B cell (primary cell): ENCODE data around the gene ZNF638.
"Not testable (repeated sequence)": the region's sequence is repeated elsewhere in the genome, so short reads cannot be mapped to it uniquely, and the experiment has no call there.

Source experiments
- CTCF ChIP-seq: fragments of 200-600 bp; IDR thresholded peaks from one replicate; pipeline ENCODE4 v1.8.0; 2022; ENCODE audit warnings: antibody characterized with exemption, mild to moderate bottlenecking
- EZH2 ChIP-seq: IDR thresholded peaks from 2 replicates; pipeline ENCODE4 v1.6.1; 2012; ENCODE audit warnings: borderline replicate concordance, low read depth, mild to moderate bottlenecking, moderate library complexity, low read length; ENCODE audit not compliant: insufficient read depth, poor library complexity, severe bottlenecking

- TF ChIP-seq CTCF, EZH2: not testable (repeated sequence)
Measured at GRCh38 chr2:71416866-71417265, 85.3 kb downstream of the ZNF638 start.
